ENCODE data around the gene ZNF784. TPM values are rescaled to one million over a fixed set of nuclear protein-coding genes. Genes with fewer than 3 reads are reported as not detected.
A peak's percentile ranks its signal among the peaks of the same experiment; 100 is the strongest.

ZNF784 gene
- total and polyA plus RNA-seq, 2 of the 13 experiments (the other 11 are each of a cell fraction or from before 2014, with no cell fraction given) = 4.1 to 4.2 TPM

DNA sequence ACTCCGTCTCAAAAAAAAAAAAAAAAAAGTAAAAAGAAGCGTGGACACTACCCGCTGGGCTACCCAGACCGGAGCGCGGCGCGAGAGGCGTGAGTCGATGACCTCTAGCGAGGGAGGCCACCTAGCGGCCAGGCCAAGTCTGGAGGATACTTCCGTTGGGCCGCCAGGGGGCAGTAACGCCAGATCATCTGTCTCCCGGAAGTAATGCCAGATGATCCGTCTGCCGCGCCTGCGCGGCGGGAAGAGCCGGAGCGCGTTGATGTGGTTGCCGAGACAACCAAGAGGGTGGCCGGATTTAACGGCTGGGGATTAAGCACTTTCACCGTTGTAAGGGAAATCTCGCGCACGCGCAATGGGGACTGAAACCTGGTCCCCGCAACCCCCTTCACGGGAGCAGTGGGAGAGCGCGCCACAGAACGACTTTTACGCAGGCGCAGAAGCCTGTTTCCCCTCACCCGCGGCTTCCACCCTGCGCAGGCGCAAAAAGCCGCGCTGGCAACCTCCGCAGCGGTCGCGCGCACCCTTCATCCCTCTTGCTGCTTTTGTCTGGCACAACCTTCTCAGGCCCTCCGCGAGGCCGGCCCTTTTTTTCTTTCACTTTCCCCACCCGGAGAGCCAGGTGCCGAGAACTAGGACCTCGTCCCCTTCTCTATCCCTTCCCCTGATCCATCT is 29.4 kb upstream of the ZNF784 start (continued):
- TF ChIP-seq MXI1 (IDR thresholded peaks at IDR 0.05; ENCODE audit: borderline replicate concordance, low read depth, low read length) (peak; percentile 93), TBX2 (CRISPR knock-in tag; IDR thresholded peaks at IDR 0.05; ENCODE audit: borderline replicate concordance) (peak; percentile 81), TMF1 (CRISPR knock-in tag; IDR thresholded peaks at IDR 0.05; ENCODE audit: low read depth) (0 out of 2 replicates have a peak, but pooled peaks have one; percentile 39), ZNF503 (CRISPR knock-in tag; IDR thresholded peaks at IDR 0.05) (no peak), ZNF747 (CRISPR knock-in tag; IDR thresholded peaks at IDR 0.05; ENCODE audit: borderline replicate concordance) (peak; percentile 20; the same call in 1 of the 2 replicates), ZNF230 (CRISPR knock-in tag; IDR thresholded peaks at IDR 0.05) (0 out of 2 replicates have a peak, but pooled peaks have one; percentile 65), AKAP8 (CRISPR knock-in tag; IDR thresholded peaks at IDR 0.05) (peak; percentile 84; the same call in 1 of the 2 replicates), ZNF253 (CRISPR knock-in tag; IDR thresholded peaks at IDR 0.05; ENCODE audit: borderline replicate concordance) (no peak), TFDP2 (CRISPR knock-in tag; IDR thresholded peaks at IDR 0.05) (peak; percentile 83), NBN (conservative IDR thresholded peaks at IDR 0.05) (no peak), ZSCAN5A (CRISPR knock-in tag; IDR thresholded peaks at IDR 0.05; ENCODE audit: borderline replicate concordance) (peak; percentile 70; the same call in 1 of the 2 replicates), ZNF879 (CRISPR knock-in tag; IDR thresholded peaks at IDR 0.05) (no peak), ETV5 (CRISPR knock-in tag; IDR thresholded peaks at IDR 0.05; ENCODE audit: borderline replicate concordance) (peak; percentile 93), HNF4A (CRISPR knock-in tag; IDR thresholded peaks at IDR 0.05) (no peak)
- TF ChIP-seq, protein P1, sequence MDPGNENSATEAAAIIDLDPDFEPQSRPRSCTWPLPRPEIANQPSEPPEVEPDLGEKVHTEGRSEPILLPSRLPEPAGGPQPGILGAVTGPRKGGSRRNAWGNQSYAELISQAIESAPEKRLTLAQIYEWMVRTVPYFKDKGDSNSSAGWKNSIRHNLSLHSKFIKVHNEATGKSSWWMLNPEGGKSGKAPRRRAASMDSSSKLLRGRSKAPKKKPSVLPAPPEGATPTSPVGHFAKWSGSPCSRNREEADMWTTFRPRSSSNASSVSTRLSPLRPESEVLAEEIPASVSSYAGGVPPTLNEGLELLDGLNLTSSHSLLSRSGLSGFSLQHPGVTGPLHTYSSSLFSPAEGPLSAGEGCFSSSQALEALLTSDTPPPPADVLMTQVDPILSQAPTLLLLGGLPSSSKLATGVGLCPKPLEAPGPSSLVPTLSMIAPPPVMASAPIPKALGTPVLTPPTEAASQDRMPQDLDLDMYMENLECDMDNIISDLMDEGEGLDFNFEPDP (CRISPR knock-in tag; conservative IDR thresholded peaks at IDR 0.05) = no peak
- TF ChIP-seq, protein P2, sequence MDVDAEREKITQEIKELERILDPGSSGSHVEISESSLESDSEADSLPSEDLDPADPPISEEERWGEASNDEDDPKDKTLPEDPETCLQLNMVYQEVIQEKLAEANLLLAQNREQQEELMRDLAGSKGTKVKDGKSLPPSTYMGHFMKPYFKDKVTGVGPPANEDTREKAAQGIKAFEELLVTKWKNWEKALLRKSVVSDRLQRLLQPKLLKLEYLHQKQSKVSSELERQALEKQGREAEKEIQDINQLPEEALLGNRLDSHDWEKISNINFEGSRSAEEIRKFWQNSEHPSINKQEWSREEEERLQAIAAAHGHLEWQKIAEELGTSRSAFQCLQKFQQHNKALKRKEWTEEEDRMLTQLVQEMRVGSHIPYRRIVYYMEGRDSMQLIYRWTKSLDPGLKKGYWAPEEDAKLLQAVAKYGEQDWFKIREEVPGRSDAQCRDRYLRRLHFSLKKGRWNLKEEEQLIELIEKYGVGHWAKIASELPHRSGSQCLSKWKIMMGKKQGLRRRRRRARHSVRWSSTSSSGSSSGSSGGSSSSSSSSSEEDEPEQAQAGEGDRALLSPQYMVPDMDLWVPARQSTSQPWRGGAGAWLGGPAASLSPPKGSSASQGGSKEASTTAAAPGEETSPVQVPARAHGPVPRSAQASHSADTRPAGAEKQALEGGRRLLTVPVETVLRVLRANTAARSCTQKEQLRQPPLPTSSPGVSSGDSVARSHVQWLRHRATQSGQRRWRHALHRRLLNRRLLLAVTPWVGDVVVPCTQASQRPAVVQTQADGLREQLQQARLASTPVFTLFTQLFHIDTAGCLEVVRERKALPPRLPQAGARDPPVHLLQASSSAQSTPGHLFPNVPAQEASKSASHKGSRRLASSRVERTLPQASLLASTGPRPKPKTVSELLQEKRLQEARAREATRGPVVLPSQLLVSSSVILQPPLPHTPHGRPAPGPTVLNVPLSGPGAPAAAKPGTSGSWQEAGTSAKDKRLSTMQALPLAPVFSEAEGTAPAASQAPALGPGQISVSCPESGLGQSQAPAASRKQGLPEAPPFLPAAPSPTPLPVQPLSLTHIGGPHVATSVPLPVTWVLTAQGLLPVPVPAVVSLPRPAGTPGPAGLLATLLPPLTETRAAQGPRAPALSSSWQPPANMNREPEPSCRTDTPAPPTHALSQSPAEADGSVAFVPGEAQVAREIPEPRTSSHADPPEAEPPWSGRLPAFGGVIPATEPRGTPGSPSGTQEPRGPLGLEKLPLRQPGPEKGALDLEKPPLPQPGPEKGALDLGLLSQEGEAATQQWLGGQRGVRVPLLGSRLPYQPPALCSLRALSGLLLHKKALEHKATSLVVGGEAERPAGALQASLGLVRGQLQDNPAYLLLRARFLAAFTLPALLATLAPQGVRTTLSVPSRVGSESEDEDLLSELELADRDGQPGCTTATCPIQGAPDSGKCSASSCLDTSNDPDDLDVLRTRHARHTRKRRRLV (CRISPR knock-in tag; IDR thresholded peaks at IDR 0.05) = no peak
- TF ChIP-seq, protein P3, sequence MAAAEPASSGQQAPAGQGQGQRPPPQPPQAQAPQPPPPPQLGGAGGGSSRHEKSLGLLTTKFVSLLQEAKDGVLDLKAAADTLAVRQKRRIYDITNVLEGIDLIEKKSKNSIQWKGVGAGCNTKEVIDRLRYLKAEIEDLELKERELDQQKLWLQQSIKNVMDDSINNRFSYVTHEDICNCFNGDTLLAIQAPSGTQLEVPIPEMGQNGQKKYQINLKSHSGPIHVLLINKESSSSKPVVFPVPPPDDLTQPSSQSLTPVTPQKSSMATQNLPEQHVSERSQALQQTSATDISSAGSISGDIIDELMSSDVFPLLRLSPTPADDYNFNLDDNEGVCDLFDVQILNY (CRISPR knock-in tag; conservative IDR thresholded peaks at IDR 0.05) = no peak; the same call in 1 of the 2 replicates

Data from HepG2 (cell line).